ENCODE results near the gene ARAF.
"Not testable (repeated sequence)": the region's sequence is repeated elsewhere in the genome, so short reads cannot be mapped to it uniquely, and the experiment has no call there.

The ARAF gene

DNA sequence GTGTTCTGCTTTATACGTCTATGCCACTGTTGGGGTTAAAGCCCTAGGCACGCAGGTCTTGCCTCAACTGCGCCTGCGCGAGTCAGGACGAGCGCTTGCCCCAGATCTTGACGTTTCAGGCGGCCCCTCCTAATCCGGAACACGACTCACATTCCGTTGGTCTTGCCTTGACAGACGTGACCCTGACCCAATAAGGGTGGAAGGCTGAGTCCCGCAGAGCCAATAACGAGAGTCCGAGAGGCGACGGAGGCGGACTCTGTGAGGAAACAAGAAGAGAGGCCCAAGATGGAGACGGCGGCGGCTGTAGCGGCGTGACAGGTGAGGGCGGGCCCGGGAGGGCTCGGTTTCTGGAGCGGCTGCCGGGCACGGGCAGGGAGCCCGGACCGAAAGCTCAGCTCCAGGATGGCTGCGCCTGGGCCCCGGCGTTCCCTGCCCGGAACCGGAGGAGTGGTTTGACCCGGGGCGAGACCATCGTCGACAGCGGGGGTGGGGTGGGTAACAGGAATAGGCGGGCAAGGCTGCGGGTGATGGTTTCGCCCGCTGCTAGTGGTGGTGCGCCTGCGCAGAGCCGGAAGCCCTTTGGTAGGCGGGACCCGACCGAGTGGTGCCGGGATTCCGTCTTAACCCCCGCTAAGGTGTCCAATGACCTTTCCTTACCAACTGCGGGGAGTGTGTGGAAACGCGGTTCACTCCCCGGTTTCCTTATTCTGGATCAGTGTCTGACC, at the start of gene ARAF:
TSS of gene ARAF (plus strand) at position 272 of the 725 bp plus-strand sequence. CDS start 1,763 bp downstream, outside the sequence.
- DNase-seq, result peak; percentile 53

DNA sequence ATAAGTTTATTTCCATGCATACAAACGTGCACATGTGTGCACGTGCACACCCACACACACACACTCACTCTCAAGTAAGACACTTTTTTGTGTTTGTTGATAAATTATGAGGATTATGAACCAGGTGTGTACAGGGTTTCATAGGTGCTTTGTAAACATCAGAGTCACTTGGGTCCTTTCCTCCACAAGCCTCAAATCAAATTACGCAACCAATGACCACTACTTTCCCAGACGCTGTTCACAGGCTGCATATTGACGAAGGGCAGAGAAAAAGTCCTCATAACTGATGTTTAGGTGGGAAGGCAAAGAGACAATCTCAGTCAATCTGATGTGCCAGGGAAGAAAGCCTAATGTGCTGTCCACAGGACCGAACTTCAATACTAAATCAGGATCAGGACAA, 48.6 kb upstream of the ARAF start:
- DNase-seq, result not testable (repeated sequence)

DNA sequence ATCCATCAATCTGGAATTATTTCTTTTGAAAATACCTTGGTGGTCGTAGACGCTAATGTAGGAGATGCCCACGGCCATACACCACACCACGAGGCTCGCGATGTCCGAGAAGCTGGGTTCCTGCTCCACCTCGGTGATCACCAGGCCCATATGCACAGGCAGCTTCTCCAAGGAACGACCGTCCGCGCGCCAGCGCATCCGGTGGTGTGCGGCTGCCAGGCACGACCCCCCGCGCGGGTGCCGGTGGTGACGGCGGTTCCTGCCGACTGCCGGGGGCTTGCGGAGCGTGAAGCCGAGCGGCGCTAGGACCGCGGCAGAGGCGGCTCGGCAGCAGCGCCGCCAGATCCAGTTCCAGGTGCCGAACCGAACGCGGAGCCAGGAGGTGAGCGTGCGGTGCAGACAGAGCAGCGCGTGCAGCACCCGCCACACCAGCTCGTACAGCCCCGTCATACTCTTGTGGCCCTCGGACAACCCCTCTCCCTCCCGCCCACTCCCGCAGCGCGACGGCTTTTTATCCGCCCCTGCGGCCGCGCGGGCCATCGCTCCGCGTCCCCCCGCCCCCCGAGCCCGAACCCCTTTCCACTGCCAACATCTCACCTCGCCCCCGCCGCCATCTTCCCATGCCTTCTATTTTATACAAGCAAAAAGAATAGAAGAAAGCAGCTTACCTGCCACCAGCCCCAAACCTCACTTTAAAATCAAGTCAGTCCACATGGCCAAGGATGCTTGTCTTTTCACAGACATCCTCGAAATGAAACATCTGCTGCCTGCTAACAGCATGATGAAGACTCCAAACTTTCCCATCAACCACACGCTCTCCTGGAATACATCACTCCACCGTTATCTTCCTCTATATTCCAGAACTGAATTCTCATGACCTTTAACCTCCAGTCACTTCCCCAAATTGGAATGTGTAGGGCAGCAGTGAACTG, 47.7 kb upstream of the ARAF start:
- DNase-seq, result not testable (repeated sequence)

DNA sequence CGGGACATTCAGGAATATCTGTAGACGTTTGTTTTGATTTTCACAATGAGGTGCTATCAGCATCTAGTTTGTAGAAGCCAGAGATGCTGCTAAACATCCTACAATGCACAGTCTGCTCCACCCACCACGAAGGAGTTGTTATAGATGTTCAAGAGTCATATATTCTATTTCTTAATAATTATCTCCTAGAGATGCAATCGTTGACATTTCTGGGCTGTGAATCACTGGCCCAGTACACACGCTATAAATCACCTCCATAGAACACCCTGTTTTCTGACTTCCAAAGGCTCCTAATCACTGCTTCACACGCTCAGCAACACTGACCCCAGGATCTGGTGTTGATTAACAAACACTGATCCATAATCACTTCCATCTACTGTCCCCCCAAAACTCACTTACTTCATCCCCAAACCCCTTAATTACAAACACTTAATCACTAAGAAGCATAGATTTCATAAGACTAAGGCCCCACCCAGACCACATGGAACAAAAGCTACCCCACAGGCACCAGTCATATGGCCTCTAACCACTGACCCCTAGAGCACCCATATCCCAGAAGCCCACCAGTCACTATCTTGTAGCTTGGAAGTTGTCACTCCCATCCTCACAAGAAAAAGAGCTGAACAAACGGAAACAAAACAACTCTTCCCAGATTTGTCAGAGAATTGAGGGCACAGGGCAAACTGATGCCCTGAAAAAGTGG, 46.3 kb upstream of the ARAF start:
- no peak for DNase-seq

DNA sequence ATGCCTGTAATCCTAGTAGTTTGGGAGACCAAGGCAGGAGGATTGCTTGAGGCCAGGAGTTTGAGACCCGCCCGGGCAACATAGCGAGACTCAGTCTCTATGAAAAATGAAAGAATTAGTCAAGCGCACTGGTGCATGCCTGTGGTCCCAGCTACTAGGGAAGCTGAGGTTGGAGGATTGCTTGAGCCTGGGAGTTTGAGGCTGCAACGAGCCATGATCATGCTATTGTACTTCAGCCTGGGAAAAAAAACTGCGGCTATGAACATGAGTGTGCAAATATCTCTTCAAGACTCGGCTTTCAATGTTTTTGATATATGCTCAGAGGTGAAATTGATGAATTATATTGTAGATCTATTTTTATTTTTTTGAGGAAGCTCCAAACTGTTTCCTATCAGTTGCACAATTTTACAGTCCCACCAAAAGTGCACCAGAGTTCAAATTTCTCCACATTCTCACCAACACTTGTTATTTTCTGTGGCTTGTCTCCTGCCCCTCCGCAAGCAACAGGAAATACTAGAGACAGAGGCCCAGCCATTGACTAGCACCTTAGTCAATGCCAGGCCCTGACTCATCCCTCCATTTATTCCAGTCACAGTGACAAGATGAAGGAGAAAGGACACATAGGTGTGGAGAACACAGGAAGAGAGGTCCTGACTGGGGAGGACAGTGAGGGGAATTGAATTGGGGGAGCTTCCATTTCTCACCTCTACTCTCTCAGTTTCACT, 44.9 kb upstream of the ARAF start:
- no peak for DNase-seq

DNA sequence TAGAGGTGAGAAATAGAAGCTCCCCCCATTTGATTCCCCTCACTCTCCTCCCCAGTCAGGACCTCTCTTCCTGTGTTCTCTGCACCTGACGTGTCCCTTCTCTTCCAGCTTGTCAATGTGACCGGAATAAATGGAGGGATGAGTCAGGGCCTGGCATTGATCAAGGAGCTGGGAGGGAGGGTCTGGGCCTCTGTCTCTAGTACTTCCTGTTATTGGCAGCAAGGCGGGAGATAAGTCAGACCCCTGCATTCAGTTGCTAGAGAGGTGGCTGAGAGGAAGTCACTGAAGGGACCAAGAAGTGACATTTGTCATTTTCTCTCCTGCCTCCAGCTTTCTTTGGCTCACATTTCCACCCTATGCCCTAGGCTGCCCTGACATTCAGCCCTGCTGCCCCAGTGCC, 42.9 kb upstream of the ARAF start:
- DNase-seq, result no peak

DNA sequence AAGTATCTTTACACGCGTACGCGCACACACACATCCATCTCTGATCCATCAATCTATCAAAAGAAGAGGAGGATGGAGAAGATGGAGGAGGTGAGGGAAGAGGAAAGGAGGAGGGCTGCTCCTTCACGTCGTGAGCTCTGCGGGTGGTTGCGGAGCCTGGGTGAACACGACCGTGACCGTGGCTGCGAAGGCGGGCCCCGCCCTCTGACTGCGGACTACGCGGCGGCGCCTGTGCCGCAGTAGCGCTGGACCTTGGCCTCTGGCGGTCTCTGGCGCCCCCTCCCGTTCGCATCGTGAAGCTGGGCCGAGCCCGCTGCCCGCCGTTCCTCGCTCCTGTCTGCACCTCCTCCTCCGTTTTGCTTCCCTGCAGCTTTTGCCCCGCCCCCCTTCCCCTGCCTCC, 37.7 kb upstream of the ARAF start:
- peak; percentile 37 for DNase-seq

DNA sequence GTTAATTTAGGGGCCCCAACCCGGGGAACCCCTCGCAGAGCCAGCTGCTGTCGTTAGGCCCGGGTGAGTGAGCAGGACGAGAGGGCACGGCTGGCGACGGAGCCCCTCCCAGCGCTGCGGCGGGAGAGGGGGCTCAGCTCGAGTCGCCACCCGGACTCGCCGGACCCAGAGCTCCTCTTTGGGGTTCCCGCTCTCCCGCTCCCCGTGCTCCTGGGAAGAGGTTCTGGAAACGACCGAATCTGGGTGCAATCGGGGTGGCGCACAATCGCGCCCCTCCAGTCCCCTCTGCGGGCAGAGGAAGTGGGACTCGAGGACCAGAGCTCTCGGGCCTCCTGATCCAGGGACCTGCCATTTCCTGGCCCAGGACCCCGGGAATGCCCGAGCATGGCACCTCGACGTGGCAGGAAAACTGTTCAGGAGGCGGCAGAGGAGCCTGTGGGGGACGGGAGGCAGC, 37.3 kb upstream of the ARAF start:
- DNase-seq, result no peak

DNA sequence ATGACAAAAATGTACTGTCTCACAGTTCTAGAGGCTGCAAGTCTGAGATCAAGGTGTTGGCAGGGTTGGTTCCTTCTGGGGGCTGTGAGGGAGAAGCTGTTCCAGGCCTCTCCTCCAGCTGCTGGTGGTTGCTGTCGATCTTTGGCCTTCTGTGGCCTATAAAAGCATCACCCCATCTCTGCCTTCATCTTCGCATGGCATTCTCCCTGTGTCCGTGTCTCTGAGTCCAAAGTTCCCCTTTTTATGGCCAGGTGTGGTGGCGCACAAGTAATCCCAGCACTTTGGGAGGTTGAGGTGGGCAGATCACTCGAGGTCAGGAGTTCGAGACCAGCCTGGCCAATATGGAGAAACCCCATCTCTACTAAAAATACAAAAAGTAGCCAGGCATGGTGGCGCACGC, 31.5 kb upstream of the ARAF start:
- no peak for DNase-seq

DNA sequence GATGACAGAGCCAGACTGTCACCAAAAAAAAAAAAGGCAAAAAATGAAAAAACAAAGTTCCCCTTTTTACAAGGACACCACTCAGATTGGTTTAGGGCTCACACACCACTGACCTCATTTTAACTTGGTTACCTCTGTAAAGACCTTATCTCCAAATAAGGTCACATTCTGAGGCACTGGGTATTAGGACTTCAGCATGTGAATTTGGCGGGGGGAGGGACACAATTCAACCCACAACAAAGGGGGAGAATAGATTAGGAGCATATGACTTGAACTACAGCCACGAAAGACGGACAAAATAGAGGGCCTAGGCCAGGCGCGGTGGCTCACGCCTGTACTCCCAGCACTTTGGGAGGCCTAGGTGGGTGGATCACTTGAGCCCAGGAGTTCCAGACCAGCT, 31.0 kb upstream of the ARAF start:
- DNase-seq, result no peak

DNA sequence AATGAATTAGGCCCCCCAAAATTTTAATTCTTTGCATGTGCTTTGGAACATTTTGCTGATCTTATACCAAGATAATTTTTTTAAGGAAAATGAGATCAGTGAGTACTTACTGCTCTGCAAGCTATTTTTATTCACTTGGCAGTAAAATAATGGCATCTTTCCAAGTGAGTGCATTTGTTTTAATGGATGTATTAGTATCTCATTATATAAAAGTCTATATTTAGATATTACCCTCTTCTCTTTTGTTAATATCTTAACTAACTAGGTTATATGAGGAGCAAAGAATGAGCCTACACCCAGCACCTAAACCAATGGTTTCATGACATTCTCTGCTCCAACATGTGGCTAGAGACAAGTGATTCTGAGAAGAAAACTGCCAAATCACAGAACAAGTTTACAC, 21.1 kb upstream of the ARAF start:
- no peak for DNase-seq

DNA sequence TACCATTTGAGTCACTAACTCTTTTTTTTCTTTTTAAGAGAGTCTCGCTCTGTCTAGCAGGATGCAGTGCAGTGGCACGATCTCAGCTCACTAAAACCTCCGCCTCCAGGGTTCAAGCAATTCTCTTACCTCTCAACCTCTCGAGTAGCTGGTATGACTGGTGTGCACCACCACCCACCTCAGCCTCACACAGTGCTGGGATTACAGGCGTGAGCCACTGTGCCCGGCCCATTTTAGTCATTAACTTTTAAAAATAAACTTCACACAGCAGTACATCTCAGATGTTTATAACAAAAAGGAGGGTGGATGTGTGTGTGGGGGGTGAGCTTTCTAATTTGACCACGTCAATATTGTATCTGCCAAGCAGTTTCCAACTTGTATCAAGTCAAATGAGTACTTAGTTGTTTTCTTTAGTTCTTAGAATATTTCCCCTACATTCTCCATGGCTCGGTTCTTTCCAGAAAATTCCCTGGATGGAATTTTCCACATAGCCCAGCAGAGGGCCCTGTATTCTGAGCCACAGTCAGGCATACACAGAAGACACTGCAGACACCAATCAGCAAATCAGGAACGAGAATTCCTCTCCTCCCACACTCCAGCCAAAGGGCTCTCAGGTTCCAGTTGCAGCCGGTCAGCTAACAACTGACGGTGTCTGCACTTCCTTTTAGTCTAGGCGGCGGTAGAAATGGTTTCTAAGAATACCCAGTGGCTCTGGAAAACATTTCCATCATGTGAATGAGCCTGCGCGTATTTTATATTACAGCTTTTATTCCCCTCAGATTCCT, 20.1 kb upstream of the ARAF start:
- no peak for DNase-seq

DNA sequence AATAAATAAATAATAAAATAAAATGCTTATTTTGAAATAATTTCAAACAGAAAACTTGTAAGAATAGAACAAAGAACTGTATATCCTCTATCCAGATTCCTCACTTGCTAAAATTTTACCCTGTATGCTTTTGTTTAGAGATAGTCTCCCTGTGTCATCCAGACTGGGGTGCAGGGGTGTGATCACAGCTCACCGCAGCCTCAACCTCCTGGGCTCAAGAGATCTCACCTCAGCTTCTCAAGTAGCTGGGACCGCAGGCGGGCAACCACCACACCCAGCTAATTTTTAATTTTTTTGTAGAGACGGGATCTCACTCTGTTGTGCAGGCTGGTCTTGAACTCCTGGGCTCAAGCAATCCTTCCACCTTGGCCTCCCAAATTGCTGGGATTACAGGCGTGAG, 17.5 kb upstream of the ARAF start:
- no peak for DNase-seq

DNA sequence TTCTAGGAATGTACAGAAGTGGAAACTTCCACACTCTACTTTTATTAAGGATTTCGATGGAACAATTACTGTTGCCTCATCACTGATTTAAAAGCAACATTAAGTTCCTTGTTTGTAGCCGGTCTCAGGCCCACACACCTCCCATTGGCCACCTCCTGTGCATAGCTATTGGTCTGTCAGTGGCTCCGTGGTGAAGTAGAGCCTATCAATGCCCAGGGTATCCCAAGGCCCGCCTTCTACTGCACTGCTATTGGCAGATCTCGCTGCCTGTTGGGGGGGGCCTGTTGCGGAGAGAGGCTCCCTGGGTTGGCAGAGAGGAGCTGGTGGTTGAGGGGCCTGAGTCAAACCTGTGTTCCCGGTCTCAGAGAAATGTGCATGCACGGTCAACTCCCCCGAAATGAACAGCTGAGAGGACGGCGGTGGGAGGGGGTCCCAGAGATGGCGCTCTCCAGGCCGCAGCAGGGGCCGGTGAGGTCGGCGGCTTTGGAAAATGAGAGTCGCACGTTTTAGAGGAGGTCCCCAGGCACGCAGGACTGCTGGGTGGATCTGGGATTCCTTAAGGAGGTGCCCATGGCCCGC, 4.9 kb upstream of the ARAF start:
- DNase-seq, result no peak

DNA sequence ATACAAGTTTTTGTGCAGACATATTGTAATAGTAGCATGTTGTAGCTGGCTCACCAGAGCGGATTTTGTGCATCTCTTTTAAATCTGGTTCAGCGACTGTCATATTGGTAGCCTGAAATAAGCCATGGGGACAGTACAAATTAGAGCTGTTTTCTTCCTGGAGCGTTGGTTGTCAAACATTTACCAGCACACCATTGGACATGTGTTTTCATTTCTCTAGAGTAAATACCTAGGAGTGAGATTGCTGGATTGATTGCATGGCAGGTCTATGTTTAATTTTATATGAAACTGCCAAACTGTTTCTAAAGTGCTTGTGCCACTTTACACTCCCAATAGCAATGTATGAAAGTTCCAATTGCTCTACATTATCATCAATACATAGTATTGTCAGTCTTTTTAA, 2.6 kb upstream of the ARAF start:
- no peak for DNase-seq

DNA sequence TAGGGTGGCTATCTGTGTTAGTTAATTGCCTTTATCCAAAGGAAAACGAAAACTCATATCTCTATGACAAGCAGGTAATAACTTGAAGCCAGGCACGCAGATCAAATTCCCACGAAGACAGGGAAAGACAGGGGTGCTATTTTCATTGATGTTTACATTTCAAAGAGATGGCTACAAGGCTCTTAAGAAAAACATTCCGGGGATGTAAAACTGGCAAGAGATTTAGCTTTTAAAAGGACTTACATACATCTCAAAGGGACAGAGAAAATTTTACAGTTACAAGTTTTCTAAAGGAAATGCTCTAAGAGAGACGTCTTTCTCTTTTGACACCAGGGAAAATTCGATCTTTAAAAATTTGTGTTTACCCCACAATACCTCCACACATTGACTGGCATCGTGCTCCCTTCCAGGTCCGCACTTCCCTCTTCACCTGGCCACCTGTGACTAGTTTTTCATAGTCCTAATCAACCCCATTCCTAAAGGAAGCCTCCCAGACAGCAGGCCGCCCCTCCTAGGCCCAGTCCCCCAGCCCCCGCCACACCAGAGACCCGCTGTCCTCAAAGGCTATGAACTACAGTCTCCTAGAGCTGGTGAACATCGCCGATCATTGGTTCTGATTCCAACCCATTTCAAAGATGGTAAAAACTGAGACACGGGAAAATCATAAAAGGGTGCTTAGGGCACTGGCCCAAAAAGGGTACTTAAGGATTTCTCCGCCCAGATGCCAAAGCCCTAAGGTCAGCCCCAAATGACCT, 649 bp upstream of the ARAF start:
- no peak for DNase-seq

DNA sequence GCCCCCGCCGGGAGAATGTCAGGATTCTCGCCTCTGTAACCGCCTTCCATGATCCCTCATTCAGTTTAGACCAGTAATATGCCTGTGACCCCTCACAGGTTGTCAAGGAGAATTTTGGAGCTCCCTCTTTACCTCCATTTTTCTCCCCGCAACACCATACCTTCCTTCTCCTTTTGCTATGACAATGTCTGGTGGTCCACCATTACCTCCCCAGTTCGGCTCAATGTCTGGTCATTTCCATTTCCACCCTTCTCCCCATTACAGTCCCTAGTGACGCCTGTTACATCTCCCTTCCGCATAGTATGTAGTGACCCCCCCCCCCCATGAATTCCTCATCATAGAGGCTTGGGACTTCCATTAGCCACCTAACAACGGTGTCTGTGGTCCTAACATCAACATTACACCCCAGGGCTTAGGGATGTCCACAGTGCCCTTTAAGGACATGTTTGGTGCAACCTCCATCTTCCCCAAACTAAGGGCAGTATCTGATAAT, 700 bp downstream of the ARAF start:
- DNase-seq, result no peak

DNA sequence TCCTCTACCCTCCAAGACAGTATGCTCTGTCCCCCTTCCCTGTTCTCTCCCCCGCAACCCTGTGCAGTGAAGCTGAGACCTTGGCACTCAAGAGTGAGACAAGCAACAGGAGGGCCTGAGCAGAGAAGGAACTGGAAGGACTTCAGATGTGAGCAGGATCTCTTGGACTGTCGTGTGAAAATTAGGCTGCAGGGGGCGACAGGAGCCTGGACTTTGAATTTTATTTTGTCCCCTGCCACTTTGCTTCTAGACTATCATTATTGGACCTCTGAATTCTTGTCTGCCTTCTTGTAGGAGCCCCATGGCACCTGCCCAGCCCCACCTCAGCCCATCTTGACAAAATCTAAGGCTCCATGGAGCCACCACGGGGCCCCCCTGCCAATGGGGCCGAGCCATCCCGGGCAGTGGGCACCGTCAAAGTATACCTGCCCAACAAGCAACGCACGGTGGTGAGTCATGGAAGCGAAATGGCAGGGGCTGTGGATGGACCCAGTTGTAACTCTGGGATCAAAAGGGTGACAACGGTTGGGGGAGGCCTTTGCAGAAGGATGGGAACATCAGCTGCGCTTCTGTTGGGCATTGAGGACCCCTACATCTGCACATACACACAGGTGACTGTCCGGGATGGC, 1.7 kb downstream of the ARAF start:
- no peak for DNase-seq

DNA sequence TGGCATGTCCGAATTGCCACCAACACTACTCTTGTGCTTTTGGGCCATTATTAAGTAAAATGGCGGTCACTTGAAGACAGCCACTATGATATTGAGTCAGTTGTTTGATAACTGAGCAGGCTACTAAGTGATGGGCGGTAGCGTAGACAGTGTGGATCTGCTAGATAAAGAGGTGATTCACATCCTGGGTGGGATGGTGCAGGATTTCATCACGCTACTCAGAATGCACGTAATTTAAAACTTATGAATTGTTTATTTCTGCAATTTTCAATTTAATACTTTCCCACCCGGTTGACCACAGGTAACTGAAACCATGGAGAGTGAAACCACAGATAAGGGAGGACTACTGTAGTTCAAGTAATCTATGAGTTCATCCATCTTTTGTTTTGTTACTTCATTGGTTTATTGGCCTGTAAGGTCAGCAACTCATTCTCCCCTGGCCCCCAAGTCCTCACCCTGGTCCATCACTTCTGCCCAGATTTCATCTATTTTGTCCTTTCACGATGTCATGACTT, 2.9 kb downstream of the ARAF start:
- DNase-seq, result no peak
